RWPE2 (cell line): ENCODE measurements around the gene TGM1.

Source experiments
- ATAC-seq: fragments of 200-7000 bp; cut with Tn5 transposase; 3 replicates; pipeline ENCODE4 v1.9.1; 2021; ENCODE audit warnings: low read depth
- DNase-seq: peaks from one replicate; pipeline ENCODE4 v3.0.0-alpha.2; 2020; ENCODE audit warnings: low spot score
- H3K27ac ChIP-seq: fragments of 450-650 bp; 2 replicates; pipeline ENCODE4 v1.5.1; 2017; ENCODE audit warnings: mild to moderate bottlenecking; ENCODE audit not compliant: poor library complexity, severe bottlenecking
- H3K27me3 ChIP-seq: fragments of 250-450 bp; sonication (Bioruptor Pico); 2 replicates; pipeline ENCODE4 v1.5.1; 2021; ENCODE audit warnings: mild to moderate bottlenecking, moderate library complexity; ENCODE audit not compliant: insufficient read depth, poor library complexity, severe bottlenecking
- H3K36me3 ChIP-seq: fragments of 250-450 bp; sonication (Bioruptor Pico); 2 replicates; pipeline ENCODE4 v1.5.1; 2020; ENCODE audit warnings: low read depth, mild to moderate bottlenecking, moderate library complexity
- H3K4me1 ChIP-seq: fragments of 250-450 bp; sonication (Bioruptor Pico); 2 replicates; pipeline ENCODE4 v1.5.1; 2021; ENCODE audit warnings: mild to moderate bottlenecking, moderate library complexity; ENCODE audit not compliant: insufficient read depth, poor library complexity, severe bottlenecking
- H3K4me3 ChIP-seq: fragments of 250-450 bp; sonication (Bioruptor Pico); 2 replicates; pipeline ENCODE4 v1.5.1; 2021; ENCODE audit warnings: mild to moderate bottlenecking, moderate library complexity; ENCODE audit not compliant: severe bottlenecking
- H3K9me3 ChIP-seq: fragments of 250-450 bp; sonication (Bioruptor Pico); 2 replicates; pipeline ENCODE4 v1.5.1; 2021; ENCODE audit warnings: mild to moderate bottlenecking, moderate library complexity; ENCODE audit not compliant: severe bottlenecking
- TF ChIP-seq, protein P1 (sequence below): fragments of 450-650 bp; IDR thresholded peaks from one replicate; pipeline ENCODE4 v1.5.1; 2017; ENCODE audit warnings: mild to moderate bottlenecking, moderate library complexity; ENCODE audit not compliant: poor library complexity, severe bottlenecking

Gene TGM1

DNA sequence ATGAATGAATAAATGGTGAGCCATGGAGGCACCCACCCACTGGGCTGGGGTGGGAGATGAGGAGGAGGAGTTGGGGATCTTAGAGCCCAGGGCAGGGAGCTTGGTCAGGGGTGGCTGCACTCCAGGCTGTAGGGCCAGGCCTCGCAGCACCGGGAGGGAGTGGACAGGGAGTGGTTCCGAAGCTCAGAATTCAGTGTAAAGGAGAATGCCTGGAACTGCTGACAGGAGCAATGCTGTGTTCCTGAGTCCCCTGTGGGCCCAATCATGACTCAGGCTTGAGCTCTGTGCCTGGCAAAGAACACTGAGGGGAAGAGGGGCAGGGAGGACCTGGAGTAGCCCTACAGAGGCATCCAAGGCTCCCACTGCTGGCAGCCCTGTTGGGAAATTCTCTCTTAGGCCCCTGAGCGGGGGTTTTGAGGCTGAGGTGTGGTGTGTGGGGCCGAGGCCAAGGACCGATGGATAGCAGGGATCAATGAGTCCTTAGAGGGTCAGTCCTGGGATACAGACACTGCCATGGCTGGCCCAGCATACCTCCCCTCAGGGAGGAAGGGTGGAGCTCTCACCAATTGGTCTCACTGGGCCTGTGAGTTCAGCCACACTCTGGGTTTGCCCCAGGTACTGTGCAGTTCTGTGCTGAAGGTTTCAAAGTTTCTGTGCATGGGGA is 18.0 kb upstream of the TGM1 start:
- Histone ChIP-seq H3K4me1 (peaks cover 18% of the 10 kb centered on the region), H3K9me3 (no peaks in the 10 kb centered on the region), H3K36me3 (no peaks in the 10 kb centered on the region), H3K4me3 (no peak overlapping the region), H3K27ac (no peak overlapping the region), H3K27me3 (no peaks in the 10 kb centered on the region)
- ATAC-seq (no peak), DNase-seq (no peak)
- TF ChIP-seq, protein P1, sequence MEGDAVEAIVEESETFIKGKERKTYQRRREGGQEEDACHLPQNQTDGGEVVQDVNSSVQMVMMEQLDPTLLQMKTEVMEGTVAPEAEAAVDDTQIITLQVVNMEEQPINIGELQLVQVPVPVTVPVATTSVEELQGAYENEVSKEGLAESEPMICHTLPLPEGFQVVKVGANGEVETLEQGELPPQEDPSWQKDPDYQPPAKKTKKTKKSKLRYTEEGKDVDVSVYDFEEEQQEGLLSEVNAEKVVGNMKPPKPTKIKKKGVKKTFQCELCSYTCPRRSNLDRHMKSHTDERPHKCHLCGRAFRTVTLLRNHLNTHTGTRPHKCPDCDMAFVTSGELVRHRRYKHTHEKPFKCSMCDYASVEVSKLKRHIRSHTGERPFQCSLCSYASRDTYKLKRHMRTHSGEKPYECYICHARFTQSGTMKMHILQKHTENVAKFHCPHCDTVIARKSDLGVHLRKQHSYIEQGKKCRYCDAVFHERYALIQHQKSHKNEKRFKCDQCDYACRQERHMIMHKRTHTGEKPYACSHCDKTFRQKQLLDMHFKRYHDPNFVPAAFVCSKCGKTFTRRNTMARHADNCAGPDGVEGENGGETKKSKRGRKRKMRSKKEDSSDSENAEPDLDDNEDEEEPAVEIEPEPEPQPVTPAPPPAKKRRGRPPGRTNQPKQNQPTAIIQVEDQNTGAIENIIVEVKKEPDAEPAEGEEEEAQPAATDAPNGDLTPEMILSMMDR, result no peak

DNA sequence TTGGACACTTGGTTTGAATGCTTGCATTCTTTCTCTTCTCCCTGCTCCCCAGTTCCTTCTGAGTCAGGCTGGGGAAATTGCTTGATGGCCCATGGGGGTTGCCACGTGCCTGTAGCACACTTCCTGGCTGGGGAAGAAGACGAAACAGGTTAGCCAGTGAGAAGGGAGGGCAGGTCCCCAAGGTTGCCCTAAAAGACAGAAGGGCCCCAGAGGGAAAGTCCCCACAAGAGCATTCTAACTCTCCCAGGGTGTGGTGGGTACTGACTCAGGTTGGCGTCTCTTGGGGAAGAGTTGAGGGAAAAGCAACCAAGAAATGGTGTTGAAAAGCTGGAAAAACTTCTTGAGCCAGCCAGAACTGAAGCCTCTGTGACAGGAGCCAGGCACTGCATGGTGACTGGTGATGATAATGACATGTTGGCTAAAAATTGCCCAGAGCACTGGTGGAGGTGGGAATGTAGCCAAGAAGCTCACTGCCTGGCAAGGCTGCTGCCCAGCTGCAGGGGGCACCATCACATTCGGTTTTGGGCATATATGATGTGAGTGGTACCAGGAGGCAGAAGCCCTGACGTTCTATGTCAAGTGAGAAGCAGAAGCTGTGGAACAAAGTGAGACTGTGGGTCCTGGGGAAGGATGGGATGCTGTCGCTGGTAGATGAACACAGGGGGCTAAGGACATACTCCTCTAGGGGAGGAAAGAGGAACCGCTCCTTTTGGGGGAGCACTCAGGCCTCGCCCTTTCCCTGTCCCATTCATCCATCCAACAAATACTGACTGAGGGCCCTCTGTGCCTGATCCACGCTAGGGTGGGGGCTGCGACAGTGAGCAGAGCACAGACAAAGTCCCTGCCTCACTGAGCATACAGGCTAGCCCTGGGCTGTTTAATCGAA is 16.6 kb upstream of the TGM1 start:
- Histone ChIP-seq H3K4me3 (no peak overlapping the region), H3K27ac (no peak overlapping the region), H3K4me1 (peaks cover 18% of the 10 kb centered on the region), H3K27me3 (no peaks in the 10 kb centered on the region), H3K36me3 (no peaks in the 10 kb centered on the region), H3K9me3 (no peaks in the 10 kb centered on the region)
- no peak for ATAC-seq
- no peak for DNase-seq
- TF ChIP-seq, protein P1, result peak; percentile 20

- DNase-seq (no peak), ATAC-seq (no peak)
- H3K4me1 ChIP-seq, result peaks cover 20% of the 10 kb centered on the region
- H3K9me3 ChIP-seq, result no peaks in the 10 kb centered on the region
- TF ChIP-seq, protein P1, result no peak
- H3K4me3 ChIP-seq, result no peak overlapping the region
- H3K36me3 ChIP-seq, result no peaks in the 10 kb centered on the region
- no peak overlapping the region for H3K27ac ChIP-seq
- no peaks in the 10 kb centered on the region for H3K27me3 ChIP-seq
These were observed 15.4 kb upstream of the TGM1 start for GRCh38 chr14:24278424-24278823.

GRCh38 chr14:24277606-24278321 is 14.8 kb upstream of the TGM1 start:
- no peak for ATAC-seq
- Histone ChIP-seq H3K27ac (no peak overlapping the region), H3K27me3 (no peaks in the 10 kb centered on the region), H3K9me3 (no peaks in the 10 kb centered on the region), H3K36me3 (no peaks in the 10 kb centered on the region), H3K4me1 (peaks cover 25% of the 10 kb centered on the region), H3K4me3 (no peak overlapping the region)
- TF ChIP-seq, protein P1, result no peak
- no peak for DNase-seq
